Stimulated activated CD8-positive, alpha-beta memory T cell treated with anti-CD3 and anti-CD28 coated beads, Interleukin-12 subunit alpha, Interleukin-12 subunit beta, amount 100 ng/mL, for 4 hours (primary cell): Measurements from ENCODE around the gene WASHC4.

Source experiments
- DNase-seq: peaks from one replicate; pipeline ENCODE4 v3.0.0-alpha.2; 2020; ENCODE audit warnings: low read depth

The WASHC4 gene

GRCh38 chr12:105206686-105207374 is 99.3 kb downstream of the WASHC4 start:
- DNase-seq, result no peak

- no peak for DNase-seq
Observed at GRCh38 chr12:105209091-105209490, 101.6 kb downstream of the WASHC4 start.

- no peak for DNase-seq
Observed at GRCh38 chr12:105212438-105212837, 104.9 kb downstream of the WASHC4 start.

- DNase-seq, result no peak
Observed at GRCh38 chr12:105214148-105214547, 106.6 kb downstream of the WASHC4 start.

- DNase-seq, result no peak
Observed at GRCh38 chr12:105214670-105215375, 107.3 kb downstream of the WASHC4 start.

GRCh38 chr12:105218434-105218833 is 110.9 kb downstream of the WASHC4 start:
- DNase-seq, result no peak
